ENCODE measurements around the gene UNC93B1. TPM values are rescaled to one million over a fixed set of nuclear protein-coding genes. Genes with fewer than 3 reads are reported as not detected.
"Not testable (repeated sequence)": the region's sequence is repeated elsewhere in the genome, so short reads cannot be mapped to it uniquely, and the experiment has no call there.

The UNC93B1 gene
- total RNA-seq, 1 donor from 2014 or later: 13.0 TPM

GRCh38 chr11:67998150-67999045 lies 5.5 kb downstream of the UNC93B1 start:
- H3K27ac Mint-ChIP-seq: no peak overlapping the region
- H3K4me1 Mint-ChIP-seq (ENCODE audit: unreplicated experiment): peaks cover 11% of the 10 kb centered on the region
- no peaks in the 10 kb centered on the region for H3K36me3 Mint-ChIP-seq
- peaks cover 20% of the 10 kb centered on the region for H3K27me3 Mint-ChIP-seq
- no peaks in the 10 kb centered on the region for H3K9me3 Mint-ChIP-seq
- no peak for TF ChIP-seq CTCF (conservative IDR thresholded peaks at IDR 0.05)
- no peak overlapping the region for H3K4me3 Mint-ChIP-seq
- DNase-seq (ENCODE audit: extremely low spot score, unreplicated experiment): no peak

- no peak for DNase-seq (ENCODE audit: extremely low spot score, unreplicated experiment)
- Mint-ChIP-seq H3K36me3 (no peaks in the 10 kb centered on the region), H3K4me1 (ENCODE audit: unreplicated experiment) (peaks cover 5% of the 10 kb centered on the region), H3K27ac (peak overlapping the region; percentile 35), H3K4me3 (no peak overlapping the region), H3K9me3 (no peaks in the 10 kb centered on the region), H3K27me3 (peaks cover 20% of the 10 kb centered on the region)
- TF ChIP-seq CTCF (conservative IDR thresholded peaks at IDR 0.05): no peak
These were observed 6.4 kb downstream of the UNC93B1 start for GRCh38 chr11:67997475-67997921.

- Mint-ChIP-seq H3K27ac (peak overlapping the region; percentile 35), H3K4me1 (ENCODE audit: unreplicated experiment) (no peaks in the 10 kb centered on the region), H3K27me3 (peaks cover 21% of the 10 kb centered on the region), H3K4me3 (peak overlapping the region; percentile 72), H3K36me3 (no peaks in the 10 kb centered on the region), H3K9me3 (no peaks in the 10 kb centered on the region)
- no peak for TF ChIP-seq CTCF (conservative IDR thresholded peaks at IDR 0.05)
- no peak for DNase-seq (ENCODE audit: extremely low spot score, unreplicated experiment)
These were observed 7.0 kb downstream of the UNC93B1 start for GRCh38 chr11:67996622-67997474.

GRCh38 chr11:67996051-67996450 lies 7.8 kb downstream of the UNC93B1 start:
- Mint-ChIP-seq H3K27me3 (peaks cover 25% of the 10 kb centered on the region), H3K4me1 (ENCODE audit: unreplicated experiment) (no peaks in the 10 kb centered on the region), H3K9me3 (no peaks in the 10 kb centered on the region), H3K4me3 (no peak overlapping the region), H3K36me3 (no peaks in the 10 kb centered on the region), H3K27ac (no peak overlapping the region)
- TF ChIP-seq CTCF (conservative IDR thresholded peaks at IDR 0.05): no peak
- DNase-seq (ENCODE audit: extremely low spot score, unreplicated experiment): no peak

GRCh38 chr11:67995579-67995978 lies 8.3 kb downstream of the UNC93B1 start:
- H3K36me3 Mint-ChIP-seq; H3K4me1 Mint-ChIP-seq (ENCODE audit: unreplicated experiment); H3K9me3 Mint-ChIP-seq; H3K4me3 Mint-ChIP-seq; H3K27ac Mint-ChIP-seq; DNase-seq (ENCODE audit: extremely low spot score, unreplicated experiment): not testable (repeated sequence)
- H3K27me3 Mint-ChIP-seq: peaks cover 27% of the 10 kb centered on the region

GRCh38 chr11:67995129-67995528 lies 8.8 kb downstream of the UNC93B1 start:
- H3K36me3 Mint-ChIP-seq; DNase-seq (ENCODE audit: extremely low spot score, unreplicated experiment); H3K4me3 Mint-ChIP-seq; H3K4me1 Mint-ChIP-seq (ENCODE audit: unreplicated experiment); H3K27ac Mint-ChIP-seq; H3K9me3 Mint-ChIP-seq: not testable (repeated sequence)
- H3K27me3 Mint-ChIP-seq: peaks cover 27% of the 10 kb centered on the region

GRCh38 chr11:67994387-67994786 lies 9.5 kb downstream of the UNC93B1 start:
- H3K36me3 Mint-ChIP-seq, H3K4me3 Mint-ChIP-seq: not testable (repeated sequence)
- H3K27me3 Mint-ChIP-seq: peaks cover 35% of the 10 kb centered on the region

More at GRCh38 chr11:67994387-67994786, 9.5 kb downstream of the UNC93B1 start:
- not testable (repeated sequence) for H3K4me1 Mint-ChIP-seq (ENCODE audit: unreplicated experiment); DNase-seq (ENCODE audit: extremely low spot score, unreplicated experiment); H3K9me3 Mint-ChIP-seq; H3K27ac Mint-ChIP-seq
